ENCODE results near the gene RFX1. TPM values are rescaled to one million over a fixed set of nuclear protein-coding genes. Genes with fewer than 3 reads are reported as not detected.

Gene RFX1
- total RNA-seq, 2 experiments from 2014 or later: 14.6 to 16.3 TPM

- H3K27ac Mint-ChIP-seq: no peak overlapping the region
Observed at GRCh38 chr19:13959962-13960862, 45.9 kb downstream of the RFX1 start.

DNA sequence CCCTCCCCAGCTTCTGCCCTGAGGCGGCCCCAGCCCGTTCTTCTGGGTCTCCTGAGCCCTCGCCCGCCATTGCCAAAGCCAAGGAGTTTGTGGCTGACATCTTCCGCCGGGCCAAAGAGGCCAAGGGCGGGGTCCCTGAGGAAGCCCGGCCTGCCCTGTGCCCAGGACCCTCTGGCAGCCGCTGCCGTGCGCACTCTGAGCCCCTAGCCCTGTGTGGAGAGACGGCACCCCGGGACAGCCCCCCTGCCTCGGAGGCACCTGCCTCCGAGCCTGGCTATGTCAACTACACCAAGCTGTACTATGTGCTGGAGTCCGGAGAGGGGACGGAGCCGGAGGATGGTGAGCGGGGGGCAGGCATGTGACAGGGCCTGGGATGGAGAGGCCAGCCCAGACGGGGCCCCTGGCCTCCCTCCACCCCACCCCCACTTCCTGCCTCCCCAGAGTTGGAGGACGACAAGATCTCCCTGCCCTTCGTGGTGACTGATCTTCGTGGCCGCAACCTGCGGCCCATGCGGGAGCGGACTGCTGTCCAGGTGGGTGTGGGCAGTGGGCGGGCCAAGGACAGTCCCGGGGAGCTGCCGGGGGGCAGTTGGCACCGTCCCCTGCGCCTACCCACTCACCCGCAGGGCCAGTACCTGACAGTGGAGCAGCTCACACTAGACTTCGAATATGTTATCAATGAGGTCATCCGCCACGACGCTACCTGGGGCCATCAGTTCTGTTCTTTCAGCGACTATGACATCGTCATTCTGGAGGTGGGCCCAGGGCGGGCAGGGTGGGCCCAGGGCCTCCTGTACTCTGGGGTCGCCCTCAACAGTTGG, 46.8 kb downstream of the RFX1 start:
- no peak for TF ChIP-seq CTCF (IDR thresholded peaks at IDR 0.05)
- ChIA-PET POLR2A (interaction anchor here (0.6 kb wide), 1 partner anchor 1685 kb away, joined by 4 read pairs; no protein-coding TSS in a partner anchor), CTCF (interaction anchor here (0.7 to 1.6 kb wide), 6 partner anchors 44 to 94 kb away, joined by 3 to 9 read pairs (median 3); partner anchors contain the start of genes IL27RA and RFX1)
- Histone ChIP-seq H3K4me1 (ENCODE audit: insufficient read depth, low read length) (peaks cover 11% of the 10 kb centered on the region), H3K4me3 (ENCODE audit: low read length) (no peak overlapping the region), H3K27ac (ENCODE audit: low read depth in 1 of 2, low read length in 2 of 2) (no peak overlapping the region), H3K36me3 (ENCODE audit: insufficient read depth, low read length) (peaks cover 71% of the 10 kb centered on the region), H3K9me3 (ENCODE audit: control insufficient read depth in 1 of 2, insufficient read depth in 1 of 2, low read length in 2 of 2) (no peaks in the 10 kb centered on the region), H3K27me3 (ENCODE audit: control insufficient read depth in 1 of 2, insufficient read depth in 2 of 2, low read length in 2 of 2) (no peaks in the 10 kb centered on the region)
- Mint-ChIP-seq H3K27me3 (no peaks in the 10 kb centered on the region), H3K4me3 (no peak overlapping the region), H3K9me3 (no peaks in the 10 kb centered on the region), H3K36me3 (ENCODE audit: low read depth) (peaks cover 52% of the 10 kb centered on the region), H3K4me1 (ENCODE audit: low read depth) (peaks cover 8% of the 10 kb centered on the region), H3K27ac (no peak overlapping the region)
- DNase-seq (no peak), ATAC-seq (ENCODE audit: poor library complexity) (no peak)
- intact Hi-C loops (cut with DNase I, micrococcal nuclease): no loop called here

More at GRCh38 chr19:13959962-13960862, 45.9 kb downstream of the RFX1 start:
- peaks cover 8% of the 10 kb centered on the region for H3K4me1 ChIP-seq (ENCODE audit: insufficient read depth, low read length)
- peaks cover 60% of the 10 kb centered on the region for H3K36me3 Mint-ChIP-seq (ENCODE audit: low read depth)
- no peak overlapping the region for H3K4me3 Mint-ChIP-seq
- H3K27me3 Mint-ChIP-seq: no peaks in the 10 kb centered on the region
- ChIA-PET CTCF (interaction anchor here (0.6 to 1.6 kb wide), 7 partner anchors 43 to 93 kb away, joined by 3 to 9 read pairs (median 3); partner anchors contain the start of genes IL27RA and RFX1), POLR2A (interaction anchor here (0.6 to 2.0 kb wide), 4 partner anchors 8 to 1686 kb away, joined by 3 to 7 read pairs (median 4); partner anchors contain the start of gene DCAF15)
- intact Hi-C loops (cut with DNase I, micrococcal nuclease): no loop called here
- no peaks in the 10 kb centered on the region for H3K9me3 ChIP-seq (ENCODE audit: control insufficient read depth in 1 of 2, insufficient read depth in 1 of 2, low read length in 2 of 2)
- no peaks in the 10 kb centered on the region for H3K27me3 ChIP-seq (ENCODE audit: control insufficient read depth in 1 of 2, insufficient read depth in 2 of 2, low read length in 2 of 2)
- peak; percentile 27 for TF ChIP-seq CTCF (IDR thresholded peaks at IDR 0.05)
- no peak overlapping the region for H3K27ac ChIP-seq (ENCODE audit: low read depth in 1 of 2, low read length in 2 of 2)
- peaks cover 5% of the 10 kb centered on the region for H3K4me1 Mint-ChIP-seq (ENCODE audit: low read depth)
- H3K9me3 Mint-ChIP-seq: no peaks in the 10 kb centered on the region
- ATAC-seq (ENCODE audit: poor library complexity): peak; percentile 60
- peaks cover 70% of the 10 kb centered on the region for H3K36me3 ChIP-seq (ENCODE audit: insufficient read depth, low read length)
- H3K4me3 ChIP-seq (ENCODE audit: low read length): no peak overlapping the region
- peak in 8 of 14 experiments; percentile 21 to 59 (median 41) for DNase-seq

GRCh38 chr19:13958043-13958442, 48.1 kb downstream of the RFX1 start:
- no peaks in the 10 kb centered on the region for H3K9me3 Mint-ChIP-seq
- POLR2A ChIA-PET: no interaction called here
- Histone ChIP-seq H3K27ac (ENCODE audit: low read depth in 1 of 2, low read length in 2 of 2) (no peak overlapping the region), H3K4me3 (ENCODE audit: low read length) (no peak overlapping the region), H3K4me1 (ENCODE audit: insufficient read depth, low read length) (peaks cover 24% of the 10 kb centered on the region), H3K27me3 (ENCODE audit: control insufficient read depth in 1 of 2, insufficient read depth in 2 of 2, low read length in 2 of 2) (no peaks in the 10 kb centered on the region), H3K36me3 (ENCODE audit: insufficient read depth, low read length) (peaks cover 73% of the 10 kb centered on the region), H3K9me3 (ENCODE audit: control insufficient read depth in 1 of 2, insufficient read depth in 1 of 2, low read length in 2 of 2) (no peaks in the 10 kb centered on the region)
- ATAC-seq (ENCODE audit: poor library complexity) (no peak), DNase-seq (no peak)
- no peak overlapping the region for H3K27ac Mint-ChIP-seq
- peaks cover 8% of the 10 kb centered on the region for H3K4me1 Mint-ChIP-seq (ENCODE audit: low read depth)
- peaks cover 49% of the 10 kb centered on the region for H3K36me3 Mint-ChIP-seq (ENCODE audit: low read depth)
- H3K4me3 Mint-ChIP-seq: peak overlapping the region; percentile 30
- no peak for TF ChIP-seq CTCF (IDR thresholded peaks at IDR 0.05)
- no peaks in the 10 kb centered on the region for H3K27me3 Mint-ChIP-seq
- CTCF ChIA-PET: no interaction called here
- intact Hi-C loops (cut with DNase I, micrococcal nuclease): no loop called here

Data from CD4-positive, alpha-beta T cell (primary cell).